A549 (cell line): ENCODE results near the gene FNBP1L.

Experiments used
- BHLHE40 ChIP-seq: IDR thresholded peaks from 2 replicates; pipeline ENCODE4 v1.6.1; 2012; ENCODE audit warnings: low read depth, low read length, inconsistent platforms
- CHD2 ChIP-seq: fragments of 150-350 bp; IDR thresholded peaks from 2 replicates; pipeline ENCODE4 v1.6.1; 2014; ENCODE audit warnings: low read length; ENCODE audit not compliant: partially characterized antibody
- CTCF ChIP-seq: fragments of >200 bp; sonication (Bioruptor Twin); formaldehyde crosslinking; IDR thresholded peaks from 3 replicates; pipeline ENCODE4 v1.5.1; 2016
- EHMT2 ChIP-seq: fragments of 200-600 bp; sonication (generic); IDR thresholded peaks from 2 replicates; pipeline ENCODE4 v1.6.1; 2016; ENCODE audit warnings: antibody characterized with exemption, low read depth, mild to moderate bottlenecking, moderate library complexity
- POLR2A ChIP-seq: IDR thresholded peaks from 2 replicates; pipeline ENCODE4 v1.6.1; 2012; ENCODE audit warnings: mild to moderate bottlenecking, low read length

DNA sequence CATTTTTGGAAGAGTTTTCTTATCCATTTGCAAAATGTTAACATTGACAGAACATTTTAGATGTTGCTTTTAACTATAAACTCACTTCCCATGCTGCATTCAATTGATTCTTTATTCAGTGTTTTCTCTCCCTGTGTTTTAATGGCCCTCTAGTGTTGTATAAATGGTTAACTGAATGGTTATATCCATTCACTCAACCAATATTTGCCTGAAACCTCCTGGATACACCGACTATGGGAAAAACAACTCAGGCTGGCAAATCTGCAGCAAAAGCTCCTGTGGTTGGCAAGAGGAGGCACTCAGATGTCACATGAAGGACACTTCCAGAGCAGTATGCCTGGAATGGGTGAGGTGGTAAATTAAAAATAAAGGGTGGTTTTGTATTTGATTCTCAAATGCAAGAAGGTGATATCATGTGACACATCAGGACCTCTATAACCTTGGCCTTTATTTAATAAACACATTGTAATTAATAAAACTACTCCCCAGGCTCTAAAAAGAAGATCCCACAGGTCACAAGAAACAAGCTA is 126.1 kb downstream of the FNBP1L start:
- TF ChIP-seq CTCF (no peak), POLR2A (no peak), EHMT2 (no peak), CHD2 (no peak), BHLHE40 (no peak)
